Stimulated activated naive CD4-positive, alpha-beta T cell (primary cell): ENCODE data around the gene TMEM250.
"Not testable (repeated sequence)": the region's sequence is repeated elsewhere in the genome, so short reads cannot be mapped to it uniquely, and the experiment has no call there.

Source experiments
- DNase-seq, 6 experiments: peaks; one replicate each; lab custom pipeline; 2025; lab: John Stamatoyannopoulos, UW

The TMEM250 gene, protein sequence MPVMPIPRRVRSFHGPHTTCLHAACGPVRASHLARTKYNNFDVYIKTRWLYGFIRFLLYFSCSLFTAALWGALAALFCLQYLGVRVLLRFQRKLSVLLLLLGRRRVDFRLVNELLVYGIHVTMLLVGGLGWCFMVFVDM

DNA sequence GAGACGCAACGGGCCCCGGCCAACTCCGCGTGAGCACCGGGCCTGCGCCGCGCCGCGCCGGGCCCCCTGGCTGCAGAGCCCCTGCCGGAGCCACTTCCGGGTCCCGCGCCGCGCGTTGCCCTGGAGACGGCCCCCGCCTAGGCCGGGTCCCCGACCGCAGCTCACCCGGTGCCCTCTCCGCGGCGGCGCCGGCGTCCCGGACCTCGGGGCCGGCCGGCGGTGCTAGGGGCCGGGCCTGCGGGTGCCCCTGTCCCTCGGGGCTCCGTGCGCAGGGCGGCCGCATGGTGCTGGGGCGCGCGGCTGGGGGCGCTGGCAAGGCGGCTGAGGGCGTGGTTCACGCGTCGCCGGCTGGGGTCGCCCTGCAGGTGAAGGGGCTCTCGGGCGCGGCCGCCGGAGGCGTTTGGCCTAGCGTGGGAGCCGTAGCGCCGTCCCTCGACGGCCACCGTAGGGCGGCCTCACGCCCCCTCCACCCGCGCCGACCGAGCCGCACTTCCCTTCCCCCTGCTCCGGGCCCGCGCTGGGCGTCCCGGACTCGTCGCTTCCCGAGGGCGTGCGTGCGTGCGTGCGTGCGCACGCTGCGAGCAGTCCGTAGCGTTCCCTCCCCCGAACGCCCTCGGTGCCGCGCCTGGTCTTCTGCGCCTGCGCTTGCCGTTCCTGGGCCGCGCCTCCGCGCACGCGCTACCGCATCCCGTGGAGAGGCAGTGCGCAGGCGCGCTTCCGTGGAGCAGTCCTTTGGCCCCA lies at the start of gene TMEM250:
TMEM250 (minus strand) TSS at position 556 of the 741 bp plus-strand sequence. CDS start 1,975 bp downstream, outside the sequence.
- DNase-seq: peak; percentile 90 to 97 (median 94)

DNA sequence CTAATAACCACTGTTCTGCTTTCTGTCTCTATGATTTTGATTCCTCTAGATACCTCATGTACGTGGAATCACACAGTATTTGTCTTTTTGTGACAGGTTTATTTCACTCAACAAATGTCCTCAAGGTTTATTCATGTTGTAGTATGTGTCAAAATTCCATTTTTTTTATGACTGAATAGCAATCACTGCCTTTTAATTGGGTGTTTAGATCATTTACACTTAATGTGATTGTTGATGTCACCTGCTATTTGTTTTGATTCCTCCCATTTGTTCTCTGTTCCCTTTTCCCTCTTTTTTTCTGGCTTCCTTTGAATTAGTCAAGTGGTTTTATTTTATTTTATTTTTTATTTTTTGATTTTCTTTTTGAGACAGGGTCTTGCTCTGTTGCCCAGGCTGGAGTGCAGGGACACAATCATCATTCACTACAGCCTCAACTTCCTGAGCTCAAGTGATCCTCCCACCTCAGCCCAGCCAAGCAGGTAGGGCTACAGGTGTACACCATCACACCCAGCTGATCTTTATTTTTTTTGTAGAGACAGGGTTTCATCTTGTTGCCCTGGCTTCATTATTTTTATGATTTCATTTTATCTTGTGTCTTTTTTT lies 44.7 kb upstream of the TMEM250 start:
- DNase-seq: no peak

DNA sequence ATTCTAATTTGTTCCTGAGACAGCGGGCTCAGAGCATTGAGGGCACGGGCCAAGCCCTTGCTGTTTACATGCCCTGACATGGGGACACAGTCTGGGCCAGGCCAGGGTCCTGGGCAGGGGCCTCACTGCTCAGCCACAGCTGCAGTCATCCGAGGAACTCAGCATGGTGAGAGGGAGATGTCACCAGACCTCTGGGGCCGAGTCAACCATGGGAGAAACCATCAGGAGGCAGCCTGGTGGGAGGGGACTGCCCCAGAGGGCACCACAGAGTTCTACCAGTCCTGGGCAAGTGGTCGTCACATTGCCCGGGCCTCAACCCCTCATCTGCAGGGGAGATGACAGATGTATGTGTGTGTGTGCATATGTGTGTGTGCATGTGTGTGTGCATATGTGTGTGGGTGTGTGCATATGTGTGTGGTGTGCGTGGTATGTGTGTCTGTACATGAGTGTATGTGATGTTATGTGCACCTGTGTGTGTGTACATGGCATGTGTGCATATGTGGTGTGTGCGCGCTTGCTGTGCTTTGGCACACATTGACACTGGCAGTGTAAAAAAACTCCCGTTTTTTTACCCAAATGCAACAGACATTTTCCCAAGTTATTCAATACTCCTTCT lies 42.4 kb upstream of the TMEM250 start:
- no peak for DNase-seq

DNA sequence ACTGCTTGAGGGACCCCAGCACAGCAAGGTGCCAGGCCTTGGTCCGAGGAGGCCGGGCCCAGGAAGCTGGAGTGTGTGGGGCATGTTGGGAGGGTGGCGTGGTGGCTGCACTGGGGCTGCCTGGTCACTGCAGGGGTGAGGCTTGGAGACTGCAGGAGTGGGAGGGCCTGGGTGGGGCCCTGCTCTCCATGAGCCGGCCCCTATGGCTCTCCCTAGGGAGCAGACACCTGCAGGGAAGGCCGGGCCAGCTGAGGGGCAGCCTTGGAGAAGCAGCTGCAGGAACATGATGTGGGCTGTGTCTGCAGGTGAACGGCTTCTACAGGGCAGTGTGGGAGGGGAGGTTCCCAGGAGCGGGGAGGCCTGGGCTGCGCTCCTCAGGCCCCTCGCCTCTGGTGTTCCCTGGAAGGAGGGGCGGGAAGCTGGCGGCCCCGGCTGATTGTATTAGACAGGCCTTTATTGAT lies 41.7 kb upstream of the TMEM250 start:
- no peak for DNase-seq

DNA sequence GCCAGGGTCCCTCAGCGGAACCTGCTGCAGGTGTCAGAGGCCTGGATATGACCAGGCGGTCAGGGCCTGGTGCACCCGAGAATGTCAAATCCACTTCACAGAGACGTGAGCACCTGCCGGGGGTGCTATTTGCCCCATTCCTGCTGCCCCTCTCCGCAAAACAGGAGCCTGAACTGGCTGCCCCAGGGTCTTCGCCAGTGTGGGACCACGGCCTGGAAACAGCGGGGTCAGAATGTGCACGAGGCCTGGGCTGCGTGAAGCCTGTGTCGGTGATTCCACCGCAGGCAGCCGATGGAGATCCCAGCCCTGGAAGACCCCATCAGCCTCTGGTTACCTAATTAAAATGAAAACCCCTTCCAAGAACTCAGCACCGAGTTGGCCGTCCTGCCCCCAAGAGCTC lies 41.2 kb upstream of the TMEM250 start:
- DNase-seq: no peak

DNA sequence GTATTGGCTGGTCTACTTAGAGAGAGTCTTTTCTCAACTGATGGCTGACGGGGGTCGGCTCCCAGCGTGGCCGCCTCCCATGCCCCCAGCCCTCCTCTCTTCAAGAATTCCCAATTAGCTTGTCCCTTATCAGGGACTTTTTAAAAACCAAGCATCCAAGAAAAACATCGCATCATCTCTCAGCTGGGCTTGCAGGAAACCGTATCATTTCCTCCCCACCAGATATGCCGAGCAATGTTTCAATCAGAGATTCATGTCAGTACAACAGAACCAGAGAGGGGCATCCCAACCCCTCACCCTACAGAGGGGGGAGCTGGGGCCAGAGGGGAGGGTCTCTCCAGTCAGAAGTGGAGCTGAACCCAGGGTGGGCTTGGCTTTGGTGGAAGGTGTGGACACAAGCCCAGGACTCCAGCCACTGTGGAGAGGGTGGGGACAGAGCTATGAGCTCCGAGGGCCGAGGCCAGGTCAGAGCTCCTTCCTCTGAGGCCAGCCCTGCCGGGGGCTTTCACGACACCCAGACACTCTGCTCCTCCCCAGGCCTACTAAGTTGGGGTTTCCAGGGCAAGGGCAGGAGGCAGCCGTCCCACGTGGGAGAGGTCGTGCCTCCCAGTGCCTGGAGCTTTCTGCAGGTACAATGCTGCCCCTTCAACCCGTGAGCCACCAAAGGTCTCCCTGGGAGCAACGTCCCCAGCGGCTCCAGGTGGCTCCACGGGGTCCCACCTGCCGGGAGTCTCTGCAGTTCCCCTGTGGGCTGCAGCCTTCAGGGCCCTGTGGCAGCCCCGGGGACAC lies 39.0 kb upstream of the TMEM250 start:
- DNase-seq: no peak

DNA sequence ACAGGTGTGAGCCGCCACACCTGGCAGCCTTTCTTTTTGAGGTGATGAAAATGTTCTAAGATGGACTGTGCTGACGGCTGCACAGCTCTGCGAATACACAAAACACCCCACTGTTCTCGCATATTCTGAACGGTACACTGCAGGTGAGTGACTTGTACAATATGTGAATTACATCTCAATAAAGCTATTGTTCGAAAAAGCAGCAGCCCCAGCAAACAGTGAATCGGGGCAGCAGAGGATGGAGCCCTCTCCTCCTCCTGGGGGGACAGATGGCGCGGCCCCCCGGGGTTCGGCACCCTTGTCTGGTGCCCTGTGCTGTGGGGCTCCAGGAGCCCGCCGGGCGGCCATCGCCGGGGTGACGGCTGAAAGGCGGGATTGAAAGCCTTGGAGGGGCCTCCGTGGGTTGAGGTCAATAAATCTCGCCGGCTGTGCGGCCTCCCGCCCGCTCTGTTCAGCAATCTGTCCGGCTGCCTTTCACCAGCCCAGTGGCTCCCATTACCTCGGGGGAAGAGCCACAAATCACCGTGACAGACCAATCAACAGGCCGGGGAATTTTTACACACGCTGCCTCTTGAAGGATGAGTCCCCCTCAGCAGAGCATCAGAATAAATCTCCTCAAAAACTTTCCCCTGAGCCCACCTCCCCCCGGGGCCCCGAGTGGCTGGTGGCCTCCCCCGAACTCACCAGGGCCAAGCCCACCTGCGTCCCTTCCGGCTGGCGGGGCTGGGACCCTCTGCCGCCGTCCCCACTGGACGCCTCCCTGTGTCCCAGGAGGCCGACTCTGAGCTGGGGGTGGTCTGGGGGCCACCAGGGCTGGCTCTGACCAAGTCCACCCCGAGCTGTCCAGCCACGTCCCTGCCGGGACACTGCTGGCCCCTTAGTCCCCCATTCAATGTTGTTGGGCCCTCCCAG lies 37.8 kb upstream of the TMEM250 start:
- no peak for DNase-seq

DNA sequence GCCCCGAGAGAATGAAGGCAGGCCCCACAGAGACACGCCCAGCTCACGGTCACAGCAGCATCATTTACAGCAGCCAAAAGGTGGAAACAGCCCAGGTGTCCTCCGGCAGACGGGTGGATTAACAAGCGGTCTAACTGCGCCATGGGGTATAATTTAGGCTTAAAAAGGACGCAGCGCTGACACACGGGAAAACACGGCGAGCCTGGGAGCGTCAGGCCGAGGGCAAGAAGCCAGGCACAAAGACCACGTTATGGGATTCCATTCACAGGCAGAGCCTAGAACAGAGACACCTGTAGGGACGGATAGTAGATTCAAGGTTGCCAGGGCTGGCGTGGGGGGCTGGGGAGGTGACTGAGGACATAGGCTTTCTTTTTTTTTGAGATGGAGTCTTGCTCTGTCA lies 36.9 kb upstream of the TMEM250 start:
- no peak for DNase-seq

DNA sequence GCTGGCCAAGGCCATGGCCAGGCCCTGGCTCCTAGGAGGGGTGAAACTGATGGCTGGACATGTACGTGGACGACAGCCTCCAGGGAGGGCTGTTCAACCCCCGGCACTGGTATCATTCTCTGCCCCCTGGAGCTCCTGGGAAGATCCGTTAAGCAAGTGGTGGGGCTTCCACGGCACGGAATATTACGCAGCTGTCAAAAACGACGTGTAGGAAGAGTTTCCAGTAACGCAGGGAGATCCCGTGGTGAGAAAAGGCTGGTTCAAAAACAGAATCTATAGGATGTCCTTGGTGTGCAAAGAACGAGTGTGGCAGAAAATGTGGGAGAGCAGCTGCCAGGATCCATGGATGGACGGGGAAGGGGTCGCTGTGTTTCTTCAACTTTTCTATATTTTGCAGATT lies 36.3 kb upstream of the TMEM250 start:
- no peak for DNase-seq

DNA sequence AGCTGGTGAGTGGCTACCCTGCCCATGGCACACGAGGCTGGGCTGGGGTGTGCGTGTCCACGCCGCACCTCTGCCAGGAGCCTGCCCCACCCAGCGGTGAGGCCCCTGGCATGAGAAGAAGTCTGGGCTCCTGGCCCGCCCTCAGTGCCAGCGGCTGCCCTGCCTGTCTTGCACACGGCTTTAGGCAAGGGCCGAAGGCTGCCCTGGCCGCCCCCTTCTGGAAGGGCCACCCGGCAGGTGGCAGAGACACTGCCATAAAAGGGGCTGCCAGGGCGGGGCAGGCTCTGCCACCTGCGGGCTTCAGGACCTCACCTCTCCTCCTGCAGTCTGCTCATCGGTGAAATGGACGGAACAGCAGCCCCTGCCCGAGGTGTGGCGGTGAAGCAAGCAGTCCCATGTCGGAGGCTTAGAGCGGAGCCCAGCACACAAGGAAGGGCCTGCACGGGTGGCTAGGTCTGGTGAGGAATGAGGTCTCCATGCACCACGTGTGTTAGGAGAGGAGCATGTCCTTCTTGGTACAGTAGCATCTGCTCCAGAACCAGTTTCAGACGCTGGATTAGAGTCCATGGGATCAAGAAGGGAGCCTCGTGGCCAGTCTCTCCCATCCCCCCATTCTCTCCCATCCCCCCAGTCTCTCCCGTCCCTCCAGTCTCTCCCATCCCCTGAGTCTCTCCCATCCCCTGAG lies 34.8 kb upstream of the TMEM250 start:
- DNase-seq: no peak

DNA sequence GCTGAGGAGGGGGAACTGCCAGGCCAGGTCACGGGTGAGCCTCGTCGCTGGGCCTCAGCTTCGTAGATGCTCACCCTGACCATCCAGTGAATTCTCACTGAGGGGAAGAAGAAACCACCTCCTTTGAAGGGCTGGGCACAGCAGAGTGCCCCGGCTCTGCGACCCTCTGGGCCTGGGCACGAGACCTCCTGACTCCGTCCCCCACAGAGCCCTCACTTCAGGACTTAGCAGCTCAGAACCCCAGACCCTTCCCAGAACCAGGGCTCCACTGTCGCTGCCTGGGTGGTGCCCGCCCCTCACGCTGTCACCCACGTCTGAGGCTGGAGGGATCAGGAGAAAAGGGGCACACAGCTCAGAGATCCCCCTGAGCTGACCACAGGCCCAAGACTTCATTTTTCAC lies 34.3 kb upstream of the TMEM250 start:
- no peak for DNase-seq

DNA sequence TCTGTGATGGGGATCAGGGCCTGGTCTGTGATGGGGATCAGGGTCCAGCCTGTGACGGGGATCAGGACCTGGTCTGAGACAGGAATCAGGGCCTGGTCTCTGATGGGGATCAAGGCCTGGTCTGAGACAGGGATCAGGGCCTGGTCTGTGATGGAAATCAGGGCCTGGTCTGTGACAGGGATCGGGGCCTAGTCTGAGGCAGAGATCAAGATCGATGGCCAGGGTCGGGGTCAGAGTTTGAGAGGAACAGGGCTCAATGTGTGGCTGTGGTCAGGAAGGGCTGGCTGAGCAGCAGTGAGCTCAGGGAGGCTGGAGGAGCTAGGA lies 33.8 kb upstream of the TMEM250 start:
- DNase-seq: no peak

DNA sequence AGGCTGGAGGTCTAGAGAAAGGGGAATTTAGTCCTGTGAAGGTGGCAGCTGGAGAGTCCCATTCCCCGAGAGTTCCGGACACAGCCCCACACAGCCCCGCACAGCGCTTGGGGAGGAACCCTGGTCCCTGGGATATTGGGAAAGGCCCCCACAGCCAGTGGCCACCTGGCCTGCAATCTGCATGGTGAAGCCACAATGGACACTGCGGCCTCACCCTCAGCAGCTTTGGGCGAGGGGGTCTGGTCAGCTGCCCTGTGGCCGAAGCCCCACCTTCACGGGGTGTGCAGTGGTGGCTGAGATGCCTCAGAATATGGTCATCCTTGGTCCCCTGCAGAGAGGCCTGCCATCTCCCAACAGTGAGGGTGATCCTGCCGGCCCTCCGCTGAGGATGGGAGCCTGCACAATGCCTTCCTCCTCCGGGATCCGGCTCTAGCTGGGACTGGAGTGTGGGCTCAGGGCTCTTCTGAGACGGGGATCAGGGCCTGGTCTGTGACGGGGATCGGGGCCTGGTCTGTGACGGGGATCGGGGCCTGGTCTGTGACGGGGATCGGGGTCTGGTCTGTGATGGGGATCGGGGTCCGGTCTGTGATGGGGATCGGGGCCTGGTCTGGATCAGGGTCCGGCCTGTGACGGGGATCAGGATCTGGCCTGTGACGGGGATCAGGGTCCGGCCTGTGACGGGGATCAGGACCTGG lies 33.3 kb upstream of the TMEM250 start:
- DNase-seq: no peak

DNA sequence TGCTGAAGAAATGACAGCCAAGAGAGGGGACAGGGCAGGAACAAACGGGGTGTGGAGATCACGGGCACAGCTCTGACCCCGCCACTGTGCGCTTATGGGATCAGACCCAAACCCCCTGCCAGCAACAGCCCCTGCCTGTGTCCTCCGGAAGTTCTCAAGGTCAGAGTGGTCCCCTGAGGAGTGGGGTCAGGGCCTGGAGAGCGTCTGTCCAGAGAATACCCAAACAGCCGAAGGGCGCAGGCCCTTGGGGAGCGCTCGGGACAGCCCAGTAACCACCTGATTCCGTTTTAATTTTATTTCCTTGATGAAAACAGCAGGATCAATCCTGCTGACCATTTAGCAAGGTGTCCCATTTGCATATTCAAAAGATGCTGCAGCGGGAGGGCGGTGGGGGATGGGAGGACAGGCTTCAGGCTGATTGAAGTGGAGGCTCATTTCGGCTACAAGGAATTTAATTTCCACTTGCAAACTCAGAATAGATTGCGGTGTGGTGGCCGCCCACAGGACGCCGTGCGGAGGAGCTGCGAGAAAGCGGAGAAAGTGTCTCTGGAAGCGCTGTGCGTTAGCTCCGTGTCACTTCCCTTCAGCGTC lies 32.6 kb upstream of the TMEM250 start:
- DNase-seq: no peak

DNA sequence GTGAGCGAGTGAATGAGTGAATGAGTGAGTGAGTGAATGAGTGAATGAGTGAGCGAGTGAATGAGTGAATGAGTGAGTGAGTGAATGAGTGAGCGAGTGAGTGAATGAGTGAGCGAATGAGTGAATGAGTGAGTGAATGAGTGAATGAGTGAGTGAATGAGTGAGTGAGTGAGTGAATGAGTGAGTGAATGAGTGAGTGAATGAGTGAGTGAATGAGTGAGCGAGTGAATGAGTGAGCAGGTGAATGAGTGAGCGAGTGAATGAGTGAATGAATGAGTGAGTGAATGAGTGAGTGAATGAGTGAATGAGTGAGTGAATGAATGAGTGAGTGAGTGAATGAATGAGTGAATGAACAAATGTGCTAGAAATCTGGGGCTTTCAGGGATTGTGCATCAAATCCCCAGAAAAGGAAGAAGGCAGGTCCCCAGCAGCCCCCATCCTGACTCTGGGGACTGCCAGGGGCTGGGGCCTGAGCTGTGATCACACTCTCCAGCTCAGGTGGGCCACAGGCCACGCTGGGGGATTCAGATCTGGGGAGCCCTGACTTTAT lies 32.1 kb upstream of the TMEM250 start:
- DNase-seq: not testable (repeated sequence)

DNA sequence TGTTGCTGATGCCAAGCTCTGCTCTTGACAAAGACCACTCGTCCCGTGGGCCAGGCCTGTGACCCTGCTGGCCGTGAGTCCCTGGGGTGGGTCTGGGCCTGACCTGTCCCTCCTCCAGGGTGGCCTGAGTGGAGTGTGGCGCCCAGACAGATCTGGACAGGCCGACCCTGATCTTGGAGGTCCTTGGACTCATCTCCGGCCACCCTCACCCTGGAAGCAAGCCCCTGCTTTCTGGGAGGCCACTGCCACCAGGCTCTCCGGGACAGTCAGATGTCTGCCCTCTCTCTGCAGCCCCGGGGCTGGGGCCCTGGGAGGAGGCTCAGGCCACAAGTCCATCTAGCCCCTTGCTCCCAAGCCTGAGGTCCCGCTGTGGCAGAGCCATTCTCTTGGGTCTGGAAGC lies 31.2 kb upstream of the TMEM250 start:
- DNase-seq: no peak

DNA sequence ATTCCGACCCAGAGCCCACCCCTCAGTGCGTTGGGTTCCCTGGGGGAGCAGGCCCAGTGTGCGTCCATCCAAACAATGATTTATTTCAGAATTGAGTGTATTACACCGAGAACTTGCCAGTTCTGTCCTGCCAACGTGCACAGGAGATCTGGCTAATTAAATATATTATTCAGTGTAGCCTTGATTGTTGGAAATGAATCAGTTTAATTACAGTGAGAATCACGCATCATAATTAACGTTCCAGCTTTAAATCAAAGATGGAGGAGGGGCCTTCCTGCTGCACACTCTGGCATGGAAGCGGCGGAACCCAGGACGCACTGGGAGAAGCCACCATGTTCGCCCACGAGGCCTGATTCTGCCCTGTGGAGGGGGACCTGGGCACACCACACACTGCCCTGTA lies 30.7 kb upstream of the TMEM250 start:
- DNase-seq: no peak

DNA sequence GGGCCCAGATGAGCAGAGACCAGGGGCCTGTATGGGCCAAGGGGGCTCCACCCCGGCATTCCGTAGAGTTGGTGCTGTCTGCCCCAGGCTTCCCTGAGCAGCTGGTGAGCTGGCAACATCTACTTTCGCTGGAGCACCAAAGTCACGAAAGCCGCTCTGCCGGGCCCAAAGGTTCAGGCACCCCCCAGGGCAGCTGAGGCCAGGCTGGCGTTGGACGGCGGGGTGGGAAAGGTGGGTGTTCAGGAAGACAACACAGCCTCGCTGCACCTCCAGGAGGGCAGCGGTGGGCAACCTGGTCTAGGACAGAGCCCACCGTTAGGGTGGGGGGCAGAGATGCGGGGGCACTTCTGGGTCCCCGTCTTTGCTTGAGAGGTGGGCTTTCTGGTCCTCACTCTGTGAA lies 30.1 kb upstream of the TMEM250 start:
- no peak for DNase-seq
